Hepatocyte (in vitro differentiated cells): ENCODE data around the gene MNT. TPM values are rescaled to one million over a fixed set of nuclear protein-coding genes. Genes with fewer than 3 reads are reported as not detected.

ENCODE experiments used
- DNase-seq: peaks from one replicate; pipeline ENCODE4 v3.0.0-alpha.2; 2016; ENCODE audit warnings: low spot score
- H2AFZ ChIP-seq: fragments of 200-600 bp; sonication (generic); 2 replicates; pipeline ENCODE4 v1.6.0; 2016; ENCODE audit warnings: antibody characterized with exemption, mild to moderate bottlenecking
- H3K27ac ChIP-seq: fragments of 200-600 bp; sonication (generic); 2 replicates; pipeline ENCODE4 v1.5.1; 2016; ENCODE audit warnings: mild to moderate bottlenecking
- H3K27me3 ChIP-seq: fragments of 200-600 bp; sonication (generic); 2 replicates; pipeline ENCODE4 v1.6.1; 2016
- H3K36me3 ChIP-seq: fragments of 200-600 bp; sonication (generic); replicated peaks from 2 replicates; pipeline ENCODE4 v1.5.1; 2016; ENCODE audit warnings: low read depth; ENCODE audit not compliant: insufficient read depth
- H3K4me1 ChIP-seq: fragments of 200-600 bp; sonication (generic); 2 replicates; pipeline ENCODE4 v1.5.1; 2016; ENCODE audit warnings: mild to moderate bottlenecking, moderate library complexity; ENCODE audit not compliant: insufficient read depth
- H3K4me2 ChIP-seq: fragments of 200-600 bp; sonication (generic); 2 replicates; pipeline ENCODE4 v1.6.0; 2016
- H3K4me3 ChIP-seq: fragments of 200-600 bp; sonication (generic); 2 replicates; pipeline ENCODE4 v1.5.1; 2016; ENCODE audit warnings: mild to moderate bottlenecking
- H3K79me2 ChIP-seq: fragments of 200-600 bp; sonication (generic); 2 replicates; pipeline ENCODE4 v1.6.0; 2017; ENCODE audit warnings: mild to moderate bottlenecking
- H3K9me2 ChIP-seq: fragments of 200-600 bp; sonication (generic); replicated peaks from 2 replicates; pipeline ENCODE4 v1.6.0; 2017; ENCODE audit warnings: mild to moderate bottlenecking; ENCODE audit not compliant: insufficient read depth
- H3K9me3 ChIP-seq: fragments of 200-600 bp; sonication (generic); 2 replicates; pipeline ENCODE4 v1.5.1; 2016; ENCODE audit warnings: low read depth, mild to moderate bottlenecking
- H4K20me1 ChIP-seq: fragments of 200-600 bp; sonication (generic); 2 replicates; pipeline ENCODE4 v1.6.0; 2016; ENCODE audit warnings: mild to moderate bottlenecking; ENCODE audit not compliant: insufficient read depth, poor library complexity, severe bottlenecking
- EZH2 ChIP-seq: fragments of 200-600 bp; sonication (generic); IDR thresholded peaks from 2 replicates; pipeline ENCODE4 v1.6.1; 2016; ENCODE audit warnings: antibody characterized with exemption, mild to moderate bottlenecking, borderline replicate concordance
- EZH2phosphoT487 ChIP-seq: fragments of 200-600 bp; sonication (generic); IDR thresholded peaks from one replicate; pipeline ENCODE4 v1.6.1; 2018; ENCODE audit warnings: antibody characterized with exemption, mild to moderate bottlenecking, low read depth, moderate library complexity; ENCODE audit not compliant: unreplicated experiment, severe bottlenecking
- WGBS: methylation state at CpG from one replicate; pipeline ENCODE4 v1.1.6; 2016; ENCODE audit warnings: low lambda C conversion rate; ENCODE audit errors: missing lambda C conversion rate; 5-methylcytosine and 5-hydroxymethylcytosine counted together
- polyA plus RNA-seq: library from polyadenylated mRNA; unstranded; fragments of >200 nt; fragmentation: Nextera tagmentation; extraction: Ambion mirVana; gene quantifications from 2 replicates; pipeline ENCODE4 v1.2.1, GENCODE V29; 2016
- total RNA-seq: library from RNA; depleted of rRNA; stranded (reverse); fragments of >200 nt; gene quantifications from 2 replicates; pipeline ENCODE4 v1.2.3, GENCODE V29; 2014
- TF ChIP-seq, protein P1 (sequence below): fragments of 200-600 bp; sonication (generic); IDR thresholded peaks from 2 replicates; pipeline ENCODE4 v1.5.1; 2016; ENCODE audit warnings: antibody characterized with exemption, mild to moderate bottlenecking; ENCODE audit not compliant: poor library complexity

The MNT gene
- total and polyA plus RNA-seq, 2 experiments from 2014 or later = 9.9 to 11.2 TPM

DNA sequence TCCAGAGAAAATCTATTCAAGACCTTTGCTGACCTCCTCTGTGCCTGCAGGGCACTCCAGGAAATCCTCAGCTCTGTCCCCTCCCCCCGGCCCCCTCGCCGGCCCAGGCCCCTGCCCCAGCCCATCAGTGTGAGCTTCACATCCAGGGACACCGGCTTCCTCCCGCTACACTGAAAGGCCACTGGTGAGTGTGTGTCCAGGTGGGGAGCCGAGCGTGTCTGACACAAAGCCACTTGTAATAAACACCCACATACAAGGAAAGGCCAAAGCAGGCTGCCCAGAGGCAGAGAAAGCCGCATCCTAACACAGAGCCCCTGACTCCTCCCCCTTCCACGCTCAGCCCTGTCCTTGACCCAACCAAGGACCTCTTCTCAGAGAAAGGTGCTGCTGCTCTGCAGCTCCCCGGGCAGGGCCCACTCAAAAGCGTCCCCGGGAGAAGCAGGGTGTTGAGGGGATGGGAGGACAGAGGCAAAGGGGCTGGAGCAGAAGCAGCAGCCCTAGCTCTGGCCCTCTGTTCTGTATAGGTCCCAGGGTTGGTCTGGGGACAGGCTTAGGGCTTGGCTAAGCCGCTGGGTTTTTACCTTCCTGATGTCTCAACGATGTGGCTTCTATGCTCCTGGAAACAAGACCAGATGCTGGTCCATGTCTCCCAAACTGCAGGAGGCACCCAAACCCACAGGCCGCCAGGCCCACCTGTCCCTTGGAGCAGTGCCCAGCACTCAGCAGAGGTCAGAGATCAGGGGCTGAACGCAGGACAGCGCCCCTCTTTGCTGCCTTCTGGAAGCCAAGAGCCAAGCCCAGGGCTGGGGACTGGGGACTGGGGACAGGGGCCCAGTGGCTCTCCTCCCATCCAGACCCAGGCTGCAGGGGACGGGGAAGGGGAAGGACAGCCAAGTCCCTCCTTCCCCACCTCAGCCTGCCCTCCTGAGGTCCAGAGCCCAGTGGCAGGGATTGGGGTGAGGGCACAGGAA is 15.3 kb downstream of the MNT start:
- H3K4me2 ChIP-seq = no peak overlapping the region
- H3K9me3 ChIP-seq = no peaks in the 10 kb centered on the region
- H3K27me3 ChIP-seq = no peaks in the 10 kb centered on the region
- no peaks in the 10 kb centered on the region for H3K9me2 ChIP-seq
- no peaks in the 10 kb centered on the region for H3K36me3 ChIP-seq
- H3K4me3 ChIP-seq = no peak overlapping the region
- no peaks in the 10 kb centered on the region for H4K20me1 ChIP-seq
- no peak overlapping the region for H3K27ac ChIP-seq
- peaks cover 25% of the 10 kb centered on the region for H3K4me1 ChIP-seq
- WGBS = 72% methylated on average over 14 of the region's 18 CpGs
- TF ChIP-seq, protein P1, sequence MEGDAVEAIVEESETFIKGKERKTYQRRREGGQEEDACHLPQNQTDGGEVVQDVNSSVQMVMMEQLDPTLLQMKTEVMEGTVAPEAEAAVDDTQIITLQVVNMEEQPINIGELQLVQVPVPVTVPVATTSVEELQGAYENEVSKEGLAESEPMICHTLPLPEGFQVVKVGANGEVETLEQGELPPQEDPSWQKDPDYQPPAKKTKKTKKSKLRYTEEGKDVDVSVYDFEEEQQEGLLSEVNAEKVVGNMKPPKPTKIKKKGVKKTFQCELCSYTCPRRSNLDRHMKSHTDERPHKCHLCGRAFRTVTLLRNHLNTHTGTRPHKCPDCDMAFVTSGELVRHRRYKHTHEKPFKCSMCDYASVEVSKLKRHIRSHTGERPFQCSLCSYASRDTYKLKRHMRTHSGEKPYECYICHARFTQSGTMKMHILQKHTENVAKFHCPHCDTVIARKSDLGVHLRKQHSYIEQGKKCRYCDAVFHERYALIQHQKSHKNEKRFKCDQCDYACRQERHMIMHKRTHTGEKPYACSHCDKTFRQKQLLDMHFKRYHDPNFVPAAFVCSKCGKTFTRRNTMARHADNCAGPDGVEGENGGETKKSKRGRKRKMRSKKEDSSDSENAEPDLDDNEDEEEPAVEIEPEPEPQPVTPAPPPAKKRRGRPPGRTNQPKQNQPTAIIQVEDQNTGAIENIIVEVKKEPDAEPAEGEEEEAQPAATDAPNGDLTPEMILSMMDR = no peak
- no peak for TF ChIP-seq EZH2phosphoT487
- TF ChIP-seq EZH2 = no peak
- H2AFZ ChIP-seq = no peak overlapping the region
- H3K79me2 ChIP-seq = peaks cover 18% of the 10 kb centered on the region
- DNase-seq = no peak

GRCh38 chr17:2384439-2385127 is 16.3 kb downstream of the MNT start:
- no peak for DNase-seq
- no peak overlapping the region for H2AFZ ChIP-seq
- TF ChIP-seq, protein P1 = no peak
- TF ChIP-seq EZH2 (no peak), EZH2phosphoT487 (no peak)
- H3K27me3 ChIP-seq = no peaks in the 10 kb centered on the region
- no peaks in the 10 kb centered on the region for H4K20me1 ChIP-seq
- H3K4me1 ChIP-seq = peaks cover 25% of the 10 kb centered on the region
- no peak overlapping the region for H3K4me3 ChIP-seq
- no peak overlapping the region for H3K4me2 ChIP-seq
- H3K36me3 ChIP-seq = no peaks in the 10 kb centered on the region
- 67% methylated on average over 18 of the region's 22 CpGs for WGBS
- H3K79me2 ChIP-seq = peaks cover 9% of the 10 kb centered on the region
- no peaks in the 10 kb centered on the region for H3K9me3 ChIP-seq
- H3K9me2 ChIP-seq = no peaks in the 10 kb centered on the region
- H3K27ac ChIP-seq = no peak overlapping the region

DNA sequence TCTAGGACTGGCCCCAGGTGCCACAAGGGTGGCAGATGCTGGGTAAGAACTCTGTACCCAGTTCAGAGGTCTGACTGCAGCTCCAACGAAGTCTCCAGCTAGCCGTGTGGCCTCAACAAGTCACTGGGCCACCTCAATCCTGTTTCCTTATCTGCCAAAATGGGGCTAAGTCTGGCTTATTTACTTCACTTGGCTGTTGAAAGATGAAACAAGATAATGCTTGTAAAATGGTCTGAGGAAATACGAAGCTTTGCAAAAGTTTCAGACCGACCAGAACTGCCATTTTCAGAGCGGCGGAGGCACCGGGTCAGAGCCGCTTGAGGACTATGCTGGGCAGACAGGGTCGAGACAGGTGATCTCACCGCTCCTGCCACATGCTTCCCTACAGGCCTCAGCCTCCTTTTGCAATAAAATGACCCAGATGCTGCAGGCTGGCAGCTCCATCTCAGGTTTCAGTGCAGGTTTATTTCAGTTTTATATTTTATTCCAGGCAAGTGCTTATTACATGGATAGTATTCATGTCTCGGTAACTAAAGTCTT is 17.2 kb downstream of the MNT start:
- WGBS = 42% methylated on average over 11 of the region's 11 CpGs
- H3K4me1 ChIP-seq = peaks cover 25% of the 10 kb centered on the region

More for the DNA sequence above, 17.2 kb downstream of the MNT start:
- H3K4me3 ChIP-seq = no peak overlapping the region
- TF ChIP-seq EZH2phosphoT487 (no peak), EZH2 (no peak)
- TF ChIP-seq, protein P1 = no peak
- H3K9me3 ChIP-seq = no peaks in the 10 kb centered on the region
- H3K36me3 ChIP-seq = no peaks in the 10 kb centered on the region
- DNase-seq = no peak
- no peak overlapping the region for H2AFZ ChIP-seq
- H3K27ac ChIP-seq = peak overlapping the region; percentile 47
- no peak overlapping the region for H3K4me2 ChIP-seq
- no peaks in the 10 kb centered on the region for H3K27me3 ChIP-seq
- H4K20me1 ChIP-seq = no peaks in the 10 kb centered on the region
- H3K79me2 ChIP-seq = peaks cover 1% of the 10 kb centered on the region
- H3K9me2 ChIP-seq = no peaks in the 10 kb centered on the region
